Stimulated activated CD8-positive, alpha-beta memory T cell treated with anti-CD3 and anti-CD28 coated beads, Interleukin-4, amount 100 ng/mL, for 24 hours (primary cell): ENCODE results near the gene HSF5.

Experiments
- DNase-seq: peaks from one replicate; pipeline ENCODE4 v3.0.0-alpha.2; 2020; ENCODE audit warnings: low read depth

Gene HSF5

DNA sequence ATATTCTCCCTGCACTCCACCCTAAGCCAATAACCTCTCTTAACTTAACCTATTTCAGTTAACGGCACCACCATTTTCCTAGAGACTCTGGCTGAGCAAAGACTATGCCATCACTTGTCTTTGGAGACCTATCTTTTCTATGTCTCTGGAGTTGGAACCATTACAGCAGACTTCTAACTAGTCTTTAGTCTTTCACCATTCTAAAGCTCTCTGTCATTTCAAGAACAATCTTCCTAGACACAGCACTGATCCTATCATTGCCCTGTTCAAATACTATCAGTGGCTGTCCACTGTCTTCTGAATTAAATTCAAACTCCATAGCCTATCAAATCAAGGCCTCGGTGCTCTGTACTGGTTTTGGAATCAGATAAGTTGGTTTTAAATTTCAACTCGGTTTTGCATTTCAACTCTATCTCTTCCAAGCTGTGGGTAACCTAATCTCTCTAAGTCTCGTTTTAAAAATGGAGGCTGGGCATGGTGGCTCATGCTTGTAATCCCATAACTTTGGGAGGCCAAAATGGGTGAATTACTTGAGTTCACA, 102.8 kb downstream of the HSF5 start:
- DNase-seq = no peak

DNA sequence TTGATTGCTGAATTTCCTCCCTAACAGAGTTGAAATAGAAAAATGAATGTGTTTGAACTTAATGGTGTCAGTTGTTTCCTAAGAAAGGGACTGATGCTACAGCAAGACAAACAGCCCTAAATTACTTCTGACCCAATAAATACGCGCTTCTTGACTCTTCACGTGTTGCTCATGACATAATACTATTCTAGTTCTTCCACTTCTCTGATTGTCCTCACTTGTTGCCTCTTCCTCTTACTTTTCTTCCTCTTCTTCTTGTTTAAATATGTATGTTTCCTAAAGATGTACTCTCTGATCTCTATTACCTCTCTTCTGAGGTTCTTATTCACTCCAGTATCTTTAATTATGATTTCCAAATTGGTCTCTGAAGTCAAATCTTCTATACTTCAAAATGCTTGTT, 103.3 kb downstream of the HSF5 start:
- DNase-seq = no peak

DNA sequence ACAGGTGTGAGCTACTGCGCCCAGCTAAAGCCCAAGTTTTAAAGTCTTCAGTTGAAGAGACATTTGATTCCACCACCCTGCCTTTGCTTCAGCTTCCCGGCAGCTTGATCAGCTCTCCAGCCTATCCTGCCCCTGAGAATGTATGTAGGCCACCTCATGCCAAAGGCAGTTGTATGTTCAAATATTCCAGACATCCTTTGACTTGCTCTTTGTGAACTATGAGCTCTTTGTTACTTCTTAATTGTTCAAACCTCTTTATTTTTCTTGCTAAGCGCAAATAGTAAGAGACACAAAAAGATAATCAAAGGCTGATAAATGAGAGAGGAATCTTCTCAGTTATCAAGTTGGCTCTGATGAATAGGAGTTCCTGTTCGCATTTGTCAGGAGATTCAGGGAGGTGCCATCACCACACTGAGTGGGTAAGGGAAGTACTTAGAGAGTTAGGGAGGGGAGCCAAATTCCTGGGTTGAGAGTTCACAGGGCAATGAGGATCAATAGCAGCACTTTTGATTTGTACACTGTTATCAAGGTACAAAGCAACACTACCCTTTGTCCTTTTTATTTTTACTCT, 104.2 kb downstream of the HSF5 start:
- DNase-seq = no peak

DNA sequence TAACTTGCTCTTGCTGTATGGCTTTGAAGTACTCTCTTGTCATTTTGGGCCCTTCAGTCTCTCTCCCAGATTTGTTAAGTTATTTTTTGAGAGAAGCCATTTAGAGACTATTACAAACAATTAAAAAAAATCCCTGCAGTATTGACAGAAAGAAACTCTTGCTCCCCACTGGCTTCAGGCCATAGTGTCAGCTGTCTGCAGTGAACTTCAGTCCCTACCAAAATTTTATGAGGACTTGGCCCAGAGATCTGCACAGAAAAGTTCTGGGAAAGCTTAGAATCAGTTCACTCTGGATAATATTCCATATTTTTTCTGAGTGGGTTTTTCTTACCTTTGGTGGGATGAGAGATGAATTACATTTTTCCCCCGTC, 105.4 kb downstream of the HSF5 start:
- DNase-seq = no peak

DNA sequence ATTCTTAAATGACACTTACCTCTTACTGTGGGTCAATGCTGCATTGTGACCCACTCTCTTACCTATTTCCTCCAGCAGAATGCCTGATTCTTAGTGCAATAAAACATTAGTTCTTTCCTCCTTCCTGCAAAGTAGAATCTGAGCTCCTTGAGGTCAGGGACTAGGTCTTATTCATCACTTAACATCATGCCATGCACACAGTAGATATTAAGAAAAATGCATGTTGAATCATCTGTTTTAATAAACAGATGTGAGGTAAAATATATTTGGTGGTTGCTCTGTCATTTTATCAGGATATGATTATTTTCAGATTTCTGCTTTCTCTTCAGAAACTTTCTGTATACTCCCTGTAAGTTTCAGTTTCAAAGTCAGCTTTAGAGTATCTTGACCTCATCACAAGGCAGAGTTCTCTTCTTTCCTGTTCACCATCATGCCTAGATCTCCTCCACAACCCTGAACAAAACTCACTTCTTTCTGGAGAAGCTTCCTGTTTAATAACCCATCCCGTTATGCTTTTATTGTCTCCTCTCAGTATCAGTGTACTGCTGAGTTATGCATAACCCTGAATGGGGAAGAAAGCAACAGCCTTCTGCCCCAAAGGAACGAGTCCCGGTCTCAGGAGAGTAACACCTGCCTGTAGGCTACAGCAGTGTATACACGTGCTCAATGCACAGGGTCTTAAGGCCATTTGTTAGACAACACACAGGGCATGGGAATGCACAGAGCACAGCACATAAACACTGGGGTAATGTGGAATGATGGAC, 105.9 kb downstream of the HSF5 start:
- no peak for DNase-seq

DNA sequence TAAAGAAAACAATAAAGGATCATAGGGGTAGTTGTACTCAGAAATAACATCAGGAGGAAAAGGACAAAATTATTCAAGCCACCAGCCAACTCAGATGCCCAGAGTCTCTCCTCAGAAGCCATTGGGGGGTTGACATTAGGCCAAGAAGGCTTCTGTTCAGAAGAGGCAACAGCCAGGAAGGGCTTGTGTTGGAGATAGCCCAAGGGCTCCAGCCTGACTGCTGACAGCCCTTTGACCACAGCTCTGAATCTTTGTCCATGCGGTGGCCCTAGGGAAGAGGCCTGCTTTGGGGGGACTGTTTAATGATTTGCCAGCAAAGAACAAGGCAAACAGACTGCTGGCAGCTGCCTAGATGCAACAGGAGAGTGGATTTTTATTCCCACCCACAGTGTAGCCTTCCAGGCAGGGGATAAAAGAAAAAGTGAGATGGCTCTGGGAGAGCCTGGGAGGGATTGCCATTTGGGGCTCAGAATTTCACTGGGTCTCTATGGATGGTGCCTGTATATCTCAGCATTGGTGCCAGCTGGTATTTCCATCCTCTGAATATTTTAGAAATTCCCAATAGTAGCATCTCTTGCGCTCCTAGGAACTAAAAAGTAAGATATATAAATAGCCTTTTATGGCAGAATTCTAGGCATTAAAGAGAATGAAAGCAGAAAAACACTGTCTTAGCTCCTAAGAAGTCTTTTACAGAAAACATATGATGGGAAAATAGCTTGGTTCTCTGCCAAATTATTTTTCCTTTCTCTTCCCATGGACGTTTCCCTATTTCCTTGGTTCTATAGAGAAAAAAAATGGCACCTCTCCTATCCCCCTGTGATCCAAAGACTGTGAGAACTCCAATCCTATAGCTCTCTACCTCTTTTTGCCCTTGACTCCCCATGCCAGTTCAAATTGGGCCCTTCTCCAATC, 106.8 kb downstream of the HSF5 start:
- no peak for DNase-seq

DNA sequence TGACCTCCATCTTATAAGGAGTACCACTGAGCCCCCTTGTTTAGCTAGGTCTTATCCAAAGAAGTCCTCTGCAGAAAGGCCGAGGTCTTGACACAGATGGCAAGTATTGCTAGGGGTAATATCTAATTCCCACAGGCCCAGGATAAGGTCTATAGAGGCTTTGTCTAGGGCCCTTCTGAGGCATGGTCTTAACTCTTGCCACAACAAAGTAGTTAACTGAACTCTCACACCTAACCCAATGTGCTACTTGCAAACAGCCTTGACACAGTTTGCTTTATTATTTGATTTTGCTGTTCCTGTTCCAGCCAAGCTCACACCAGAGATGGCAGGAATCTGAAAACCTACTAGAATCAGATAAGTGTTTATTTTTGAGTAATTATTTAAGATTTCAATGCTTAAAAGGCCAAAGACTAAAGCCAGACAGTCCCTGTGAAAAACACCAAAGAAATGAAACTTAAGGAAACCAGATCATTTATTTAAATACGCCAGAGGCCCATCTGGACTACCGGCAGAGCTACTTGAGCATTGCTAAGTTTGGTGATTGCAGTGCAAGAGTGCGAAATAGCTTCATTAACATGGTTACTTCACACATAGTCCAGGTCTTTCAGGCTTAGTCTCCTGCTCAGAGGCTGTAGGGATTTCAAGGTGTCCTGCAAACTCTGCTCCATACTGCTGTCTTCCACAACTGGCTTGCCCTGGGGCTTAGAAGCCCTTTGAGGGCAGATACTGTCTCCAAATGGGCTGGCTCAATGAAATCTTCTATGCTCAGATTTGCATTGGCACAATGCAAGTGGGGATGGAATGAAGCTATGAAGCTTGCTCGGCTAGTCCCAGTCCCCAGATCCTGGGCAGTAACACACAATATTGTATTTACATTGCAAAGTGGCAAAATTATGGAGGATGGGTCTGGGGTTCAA, 107.7 kb downstream of the HSF5 start:
- DNase-seq = no peak

DNA sequence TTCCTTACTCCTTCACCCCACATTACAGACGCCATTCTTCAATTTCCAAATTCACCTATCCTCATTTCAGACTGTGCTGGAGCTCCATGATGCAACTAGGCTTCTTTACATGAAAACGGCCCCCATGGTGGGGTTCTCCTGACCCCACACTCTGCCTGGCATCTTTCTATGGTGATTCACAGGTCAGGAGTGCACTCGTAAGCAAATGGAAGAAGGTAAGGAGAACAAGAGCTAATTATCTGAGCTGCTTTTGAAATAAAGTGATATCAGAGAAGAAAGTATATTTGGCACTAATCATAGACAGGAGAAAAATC, 108.7 kb downstream of the HSF5 start:
- no peak for DNase-seq

DNA sequence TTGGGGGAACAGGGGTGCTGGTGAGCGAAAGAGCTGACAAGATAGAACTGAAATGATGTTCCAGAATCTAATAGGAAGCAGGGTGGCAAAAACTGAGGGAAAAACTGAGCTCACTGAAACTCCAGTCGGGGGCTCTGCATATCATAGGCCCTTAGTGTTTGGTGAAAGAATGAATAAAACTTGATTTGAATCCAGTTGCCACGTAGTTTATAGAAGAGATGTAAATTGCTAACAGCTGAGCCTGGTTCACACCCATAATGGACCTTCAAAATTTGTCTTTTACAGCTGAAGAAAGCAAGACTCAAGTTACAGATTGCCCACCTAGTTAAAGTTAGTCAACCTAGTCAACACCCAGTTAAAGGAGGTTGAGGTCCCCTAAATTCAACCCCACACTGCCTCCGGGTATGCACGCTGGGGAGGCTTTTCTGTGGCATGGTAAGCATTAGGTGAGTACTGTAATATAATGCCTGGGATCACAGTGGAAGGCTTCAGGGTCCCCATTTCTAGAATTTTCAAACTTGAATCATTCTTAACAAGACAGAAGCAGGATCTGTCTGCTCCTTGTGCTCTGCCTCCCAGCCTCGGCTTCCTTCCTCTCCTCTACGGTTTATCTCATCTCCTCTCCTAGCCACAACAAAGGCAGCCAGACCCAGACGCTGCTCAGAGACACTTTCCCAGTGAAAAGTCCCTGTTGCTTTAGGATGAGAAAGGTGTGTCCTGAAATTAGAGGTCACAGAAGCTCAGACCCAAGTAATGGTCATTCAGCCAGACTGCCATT, 109.3 kb downstream of the HSF5 start:
- DNase-seq = no peak

DNA sequence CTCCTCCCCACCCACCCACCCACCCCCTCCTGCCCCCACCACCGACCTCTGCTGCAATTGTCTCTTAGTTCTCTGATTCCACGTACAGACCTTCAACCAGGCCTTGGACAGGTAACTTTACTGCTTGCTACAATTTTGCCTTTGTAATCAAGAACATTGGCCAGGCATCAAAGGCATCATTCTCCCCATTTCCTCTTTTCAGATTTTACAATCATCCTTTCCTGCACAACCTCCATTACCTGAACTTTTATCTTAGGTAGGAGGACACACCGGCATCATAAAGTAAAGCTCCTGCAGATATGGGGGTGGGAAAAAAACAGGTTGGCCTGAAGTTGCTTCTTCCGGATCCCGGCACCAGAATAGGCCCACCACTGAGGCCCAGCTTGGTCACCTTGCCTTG, 110.5 kb downstream of the HSF5 start:
- DNase-seq = no peak

DNA sequence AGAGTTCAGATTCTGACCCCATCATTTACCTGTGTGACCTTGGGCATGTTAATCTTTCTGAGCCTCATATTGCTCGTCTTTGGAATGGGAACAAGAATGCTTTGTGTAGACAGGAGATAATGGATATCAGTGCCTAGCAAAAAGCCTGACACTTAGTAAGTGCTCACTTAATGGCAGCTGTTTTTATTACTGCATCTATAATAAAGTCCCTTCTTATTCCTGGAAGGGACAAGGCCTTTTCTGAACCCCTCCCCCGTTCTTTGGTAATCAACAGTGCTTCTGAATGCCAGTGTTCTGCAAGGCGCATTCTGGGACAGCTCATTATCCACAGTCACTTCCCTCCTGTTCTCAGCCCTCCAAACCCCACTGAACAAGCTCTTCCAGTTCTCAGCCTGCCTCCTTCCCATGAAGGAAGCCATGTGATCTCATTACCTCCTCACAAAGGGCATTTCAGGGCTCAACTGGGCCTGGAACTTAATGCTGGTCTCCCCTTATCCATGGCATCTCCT, 111.1 kb downstream of the HSF5 start:
- DNase-seq = no peak

DNA sequence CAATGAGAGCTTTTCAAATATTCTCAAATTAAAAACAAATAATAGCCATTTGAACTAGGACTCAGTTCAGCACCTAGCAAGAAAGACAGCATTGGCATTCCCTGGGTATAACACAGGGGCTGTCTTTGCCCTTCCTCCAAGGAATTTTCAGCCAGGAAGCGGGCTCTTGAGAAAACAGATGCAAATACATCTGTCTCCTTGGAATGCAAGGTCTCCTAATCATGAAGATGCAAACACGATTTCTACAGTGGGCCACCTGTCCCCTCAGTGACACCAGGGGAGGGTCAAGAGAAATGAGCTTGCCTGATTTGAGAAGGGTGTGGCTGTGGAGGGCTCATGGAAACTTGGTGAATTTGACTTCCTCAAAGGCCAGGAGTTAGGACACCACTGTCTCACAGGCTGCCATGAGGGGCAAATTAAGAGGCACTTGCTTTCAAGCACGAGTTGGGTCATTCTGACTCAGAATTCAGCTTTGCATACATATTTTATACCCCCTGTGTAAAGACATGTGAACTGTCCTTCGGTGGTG, 111.7 kb downstream of the HSF5 start:
- DNase-seq = no peak

DNA sequence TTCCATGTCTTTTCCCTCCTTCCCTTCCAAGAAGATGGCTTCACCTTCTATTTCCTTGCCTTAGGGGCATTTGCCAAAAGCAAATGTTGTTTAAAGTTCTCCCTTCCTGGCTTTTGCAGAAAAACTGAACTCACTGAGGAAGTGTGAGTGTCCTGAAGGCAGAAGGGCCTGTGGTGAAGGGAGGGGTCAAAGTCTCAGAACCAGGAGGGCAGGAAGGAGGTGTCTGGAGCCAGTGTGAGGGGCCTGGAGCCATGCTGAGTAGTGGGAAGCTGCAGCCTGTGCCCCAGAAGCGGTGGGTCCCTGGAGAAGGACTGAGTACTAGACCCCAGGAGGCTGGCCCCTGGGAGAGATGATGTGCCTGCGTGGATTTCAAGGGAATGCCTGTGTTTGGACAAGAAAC, 112.4 kb downstream of the HSF5 start:
- DNase-seq = no peak

DNA sequence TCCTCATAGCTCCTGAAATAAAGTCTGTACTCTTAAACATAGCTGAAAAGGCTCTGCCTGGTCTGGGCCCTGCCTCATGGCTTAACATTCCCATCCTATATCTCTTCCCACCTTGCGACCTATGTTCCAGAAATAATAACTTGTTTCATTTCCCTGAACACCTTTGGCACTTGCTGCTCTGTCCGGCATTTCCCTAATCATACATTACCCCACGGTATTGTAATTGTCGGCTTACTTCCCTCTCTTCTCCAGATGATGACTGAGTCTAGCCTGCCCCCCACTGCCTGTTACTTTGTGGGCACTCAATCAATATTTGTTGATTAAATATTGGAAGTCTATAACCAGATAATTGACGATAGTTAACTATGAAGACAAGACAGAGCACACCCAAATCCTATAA, 113.0 kb downstream of the HSF5 start:
- no peak for DNase-seq

DNA sequence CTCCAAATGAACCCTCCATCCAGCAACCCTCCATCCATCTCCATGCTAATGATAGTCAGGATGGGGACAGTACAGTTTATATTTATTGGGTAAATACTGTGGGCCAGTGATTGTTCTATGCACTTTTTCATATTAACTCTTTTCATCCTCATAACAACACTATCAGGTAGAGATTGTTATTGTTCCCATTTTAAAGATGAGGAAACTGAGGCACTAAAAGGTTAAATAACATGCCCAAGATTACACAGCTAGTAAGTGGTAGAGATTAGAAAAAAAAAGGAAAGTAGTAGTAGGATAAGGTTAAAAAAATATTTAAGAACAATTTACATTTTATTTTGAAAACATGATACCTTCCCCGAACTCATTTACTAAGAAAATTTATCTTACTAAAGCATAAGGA, 114.3 kb downstream of the HSF5 start:
- no peak for DNase-seq

DNA sequence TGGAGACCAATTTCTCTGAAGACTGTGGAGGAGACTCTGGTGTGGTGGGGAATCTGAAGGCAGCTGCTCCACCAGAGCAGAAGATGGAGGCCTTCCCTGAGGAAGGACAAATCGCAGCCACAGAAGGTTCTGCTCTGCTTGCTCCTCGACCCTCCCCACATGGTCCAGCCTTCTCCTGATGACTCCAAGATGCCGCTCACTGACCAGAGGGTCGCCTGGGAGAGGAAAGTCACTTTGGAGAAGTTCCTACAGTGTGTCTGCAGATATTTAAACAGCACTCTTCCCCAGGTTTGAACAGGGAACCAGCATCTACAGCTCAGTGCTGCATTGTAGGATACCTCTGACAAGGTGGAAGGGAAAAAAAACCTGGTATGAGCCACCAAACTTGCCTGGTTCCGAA, 115.2 kb downstream of the HSF5 start:
- no peak for DNase-seq

DNA sequence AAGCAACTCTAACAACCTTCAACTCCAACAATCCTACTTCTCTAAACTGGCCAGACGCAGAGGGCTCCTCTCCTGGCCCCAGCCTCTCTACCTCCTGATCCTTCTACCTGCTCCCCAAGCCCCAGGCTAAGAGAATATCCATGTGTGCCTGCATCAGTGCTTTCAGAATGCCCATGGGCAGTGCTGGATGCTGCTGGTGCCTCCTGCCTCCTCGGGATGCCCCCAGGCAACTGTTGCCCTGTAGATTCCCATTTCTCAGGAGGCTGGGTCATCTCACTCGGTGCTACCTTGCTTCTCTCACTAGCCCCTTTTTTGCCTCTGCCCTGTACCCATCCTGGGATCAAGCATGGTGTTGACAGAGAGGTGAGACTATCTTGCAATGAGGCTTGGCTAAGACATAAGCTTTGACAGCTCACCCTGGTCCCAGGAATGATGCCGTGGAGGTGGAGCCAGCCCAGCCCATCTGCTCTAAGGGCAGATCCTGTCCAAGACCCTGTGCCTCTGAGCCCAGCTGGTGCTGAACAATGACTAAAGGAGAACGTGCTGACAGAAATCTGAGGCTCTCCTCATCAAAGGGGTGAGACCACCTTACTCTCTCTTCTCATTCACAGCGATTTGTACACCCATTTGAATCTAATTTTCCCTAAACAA, 116.8 kb downstream of the HSF5 start:
- DNase-seq = no peak

DNA sequence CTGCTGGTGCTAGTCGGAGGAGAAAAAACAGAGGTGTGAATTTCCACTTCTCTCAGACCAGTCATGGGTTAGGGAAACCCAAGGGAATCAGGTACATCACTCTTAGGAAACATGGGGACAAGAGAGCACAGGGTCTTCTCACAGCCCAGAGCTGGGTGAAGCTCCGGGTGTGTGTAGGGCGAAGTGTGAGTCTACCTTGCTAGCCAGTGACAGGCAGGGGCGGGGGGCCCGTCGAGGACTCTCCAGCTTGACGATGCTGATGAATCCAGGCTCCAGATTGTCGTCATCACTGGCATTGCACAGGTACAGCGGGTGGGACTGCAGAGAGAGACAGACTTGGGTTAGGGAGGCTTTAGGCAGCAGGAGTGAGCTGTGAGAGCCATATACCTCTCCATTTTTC, 117.5 kb downstream of the HSF5 start:
- DNase-seq = no peak

DNA sequence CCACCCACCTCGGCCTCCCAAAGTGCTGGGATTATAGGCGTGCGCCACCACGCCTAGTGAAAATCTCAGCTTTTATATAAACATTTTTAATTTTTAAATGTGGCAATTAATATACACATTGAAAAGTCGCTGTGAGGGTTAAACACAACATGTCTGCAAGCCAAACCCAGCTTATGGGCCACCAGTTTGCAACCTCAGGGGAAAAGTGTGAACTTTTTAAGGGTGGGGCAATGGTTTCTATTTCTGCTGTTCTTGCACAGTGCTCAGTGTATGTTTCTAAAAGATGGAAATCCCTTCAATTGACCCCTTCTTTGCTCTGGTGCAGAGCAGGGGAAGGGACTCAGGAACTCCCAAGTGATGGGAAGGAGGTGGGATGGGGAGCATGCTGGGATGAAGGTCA, 117.9 kb downstream of the HSF5 start:
- no peak for DNase-seq
